ENCODE measurements around the gene MTA1. TPM values are rescaled to one million over a fixed set of nuclear protein-coding genes. Genes with fewer than 3 reads are reported as not detected.

MTA1 gene
- total and polyA plus RNA-seq, 2 donors (not counting 1 experiment from before 2014, with no cell fraction given): 137 to 147 TPM

GRCh38 chr14:105390849-105391500, 28.7 kb upstream of the MTA1 start:
- H4K20me1 ChIP-seq (ENCODE audit: control insufficient read depth, insufficient read depth, low read length, poor library complexity, severe bottlenecking): no peaks in the 10 kb centered on the region
- no peak overlapping the region for H2AFZ ChIP-seq (ENCODE audit: insufficient read depth, low read depth, low read length, poor library complexity, severe bottlenecking)
- no peaks in the 10 kb centered on the region for H3K36me3 ChIP-seq (replicated peaks in 1 of 2; ENCODE audit: control extremely low read depth in 1 of 2, control insufficient read depth in 1 of 2, extremely low read depth in 1 of 2, insufficient read depth in 2 of 2, low read length in 1 of 2)
- H3K79me2 ChIP-seq (ENCODE audit: control insufficient read depth, insufficient read depth, low read length): no peaks in the 10 kb centered on the region
- H3K9ac ChIP-seq (ENCODE audit: low read length): no peak overlapping the region
- CTCF ChIA-PET: interaction anchor here (1.4 to 2.5 kb wide), 2 partner anchors 20 to 99 kb away, joined by 5 to 11 read pairs; no protein-coding TSS in a partner anchor
- H3K4me2 ChIP-seq (replicated peaks; ENCODE audit: low read depth, low read length, poor library complexity, severe bottlenecking): peak overlapping the region; percentile 51
- H3K4me1 ChIP-seq (ENCODE audit: control insufficient read depth in 2 of 2, insufficient read depth in 2 of 2, low read length in 2 of 2): peaks cover 10 to 17% of the 10 kb centered on the region in 2 donors
- Mint-ChIP-seq H3K4me1 (peaks cover 14% of the 10 kb centered on the region), H3K27me3 (no peaks in the 10 kb centered on the region), H3K4me3 (no peak overlapping the region), H3K9me3 (ENCODE audit: insufficient read depth) (no peaks in the 10 kb centered on the region), H3K27ac (no peak overlapping the region)
- ATAC-seq (ENCODE audit: low read depth): no peak
- no peak for DNase-seq
- H3K9me3 ChIP-seq (ENCODE audit: control extremely low read depth in 1 of 3, control insufficient read depth in 2 of 3, insufficient read depth in 1 of 3, low read length in 2 of 3): no peaks in the 10 kb centered on the region
- TF ChIP-seq EZH2 (IDR thresholded peaks at IDR 0.05; ENCODE audit: borderline replicate concordance, insufficient read depth, low read depth, low read length, poor library complexity, severe bottlenecking) (no peak), CTCF (IDR thresholded peaks at IDR 0.05) (no peak)
- POLR2A ChIA-PET: no interaction called here
- H3K4me3 ChIP-seq (ENCODE audit: control extremely low read depth in 1 of 5, extremely low read depth in 1 of 5, insufficient read depth in 1 of 5, low read depth in 2 of 5, low read length in 4 of 5): no peak overlapping the region
- H3K27ac ChIP-seq (ENCODE audit: low read length in 2 of 2): no peak overlapping the region
- intact Hi-C loops (cut with micrococcal nuclease): no loop called here
- 95% methylated on average over 22 of the region's 24 CpGs for WGBS (ENCODE audit: insufficient coverage)
- no peaks in the 10 kb centered on the region for H3K27me3 ChIP-seq (replicated peaks in 1 of 4; ENCODE audit: control extremely low read depth in 1 of 4, control insufficient read depth in 3 of 4, insufficient read depth in 4 of 4, low read length in 3 of 4)

DNA sequence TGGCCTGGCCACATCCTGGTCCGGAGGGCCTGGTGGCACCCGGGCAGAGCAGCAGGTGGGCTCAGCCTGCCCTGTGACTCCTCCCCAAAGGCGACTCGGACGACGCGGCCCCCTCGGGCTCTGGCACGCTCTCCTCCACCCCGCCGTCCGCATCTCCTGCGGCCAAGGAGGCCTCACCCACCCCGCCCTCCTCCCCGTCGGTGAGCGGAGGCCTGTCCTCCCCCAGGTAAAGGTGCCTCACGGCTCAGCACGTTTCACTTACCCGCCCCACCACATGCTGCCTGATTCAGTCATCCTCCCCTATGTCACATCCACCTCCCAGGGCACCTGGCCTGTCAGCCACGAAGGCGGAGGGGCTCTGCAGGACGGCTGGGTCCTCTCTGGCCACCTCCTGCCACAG, 28.1 kb upstream of the MTA1 start:
- Histone ChIP-seq H3K36me3 (replicated peaks in 1 of 2; ENCODE audit: control extremely low read depth in 1 of 2, control insufficient read depth in 1 of 2, extremely low read depth in 1 of 2, insufficient read depth in 2 of 2, low read length in 1 of 2) (no peaks in the 10 kb centered on the region), H3K9me3 (ENCODE audit: control extremely low read depth in 1 of 3, control insufficient read depth in 2 of 3, insufficient read depth in 1 of 3, low read length in 2 of 3) (no peaks in the 10 kb centered on the region), H4K20me1 (ENCODE audit: control insufficient read depth, insufficient read depth, low read length, poor library complexity, severe bottlenecking) (no peaks in the 10 kb centered on the region), H3K27ac (ENCODE audit: low read length in 2 of 2) (no peak overlapping the region), H3K4me3 (ENCODE audit: control extremely low read depth in 1 of 5, extremely low read depth in 1 of 5, insufficient read depth in 1 of 5, low read depth in 2 of 5, low read length in 4 of 5) (no peak overlapping the region), H3K79me2 (ENCODE audit: control insufficient read depth, insufficient read depth, low read length) (no peaks in the 10 kb centered on the region), H3K4me2 (replicated peaks; ENCODE audit: low read depth, low read length, poor library complexity, severe bottlenecking) (no peak overlapping the region), H3K9ac (ENCODE audit: low read length) (no peak overlapping the region), H3K27me3 (replicated peaks in 1 of 4; ENCODE audit: control extremely low read depth in 1 of 4, control insufficient read depth in 3 of 4, insufficient read depth in 4 of 4, low read length in 3 of 4) (no peaks in the 10 kb centered on the region), H3K4me1 (ENCODE audit: control insufficient read depth in 2 of 2, insufficient read depth in 2 of 2, low read length in 2 of 2) (peaks cover 10 to 17% of the 10 kb centered on the region in 2 donors), H2AFZ (ENCODE audit: insufficient read depth, low read depth, low read length, poor library complexity, severe bottlenecking) (no peak overlapping the region)
- ATAC-seq (ENCODE audit: low read depth) (no peak), DNase-seq (no peak)
- no peak for TF ChIP-seq EZH2 (IDR thresholded peaks at IDR 0.05; ENCODE audit: borderline replicate concordance, insufficient read depth, low read depth, low read length, poor library complexity, severe bottlenecking)
- CTCF ChIA-PET: no interaction called here
- Mint-ChIP-seq H3K4me3 (no peak overlapping the region), H3K27me3 (no peaks in the 10 kb centered on the region), H3K9me3 (ENCODE audit: insufficient read depth) (no peaks in the 10 kb centered on the region), H3K4me1 (peaks cover 14% of the 10 kb centered on the region), H3K27ac (no peak overlapping the region)
- WGBS (ENCODE audit: insufficient coverage): 99% methylated on average over 23 of the region's 23 CpGs
- intact Hi-C loops (cut with micrococcal nuclease): no loop called here
- POLR2A ChIA-PET: no interaction called here
